Aorta (tissue), 5 donors: Measurements from ENCODE around the gene TMPO. TPM values are rescaled to one million over a fixed set of nuclear protein-coding genes. Genes with fewer than 3 reads are reported as not detected.

Experiments used
- ATAC-seq: fragments of 200-7000 bp; cut with Tn5 transposase; one replicate; pipeline ENCODE4 v1.9.1; 2022; ENCODE audit warnings: moderate library complexity; ENCODE audit not compliant: low FRiP score
- DNase-seq, 2 donors: peaks; one replicate each; pipeline ENCODE4 v3.0.0-alpha.2; 2020
- H3K27ac ChIP-seq, 2 donors: one replicate each; pipeline ENCODE4 v1.5.1; 2013; ENCODE audit warnings: low read length in 2 of 2, mild to moderate bottlenecking in 2 of 2, moderate library complexity in 2 of 2, control low read depth in 1 of 2, inconsistent platforms in 1 of 2, low read depth in 1 of 2
- H3K27me3 ChIP-seq, 2 donors: one replicate each; pipeline ENCODE4 v1.6.1; 2013; ENCODE audit warnings: control low read depth in 1 of 2, low read length in 1 of 2, mild to moderate bottlenecking in 1 of 2, moderate library complexity in 1 of 2; ENCODE audit not compliant: insufficient read depth in 2 of 2, control insufficient read depth in 1 of 2
- H3K36me3 ChIP-seq, 2 donors: one replicate each; pipeline ENCODE4 v1.6.1; 2013; ENCODE audit warnings: control low read depth in 1 of 2, low read length in 1 of 2, mild to moderate bottlenecking in 1 of 2; ENCODE audit not compliant: insufficient read depth in 2 of 2, control insufficient read depth in 1 of 2
- H3K4me1 ChIP-seq, 2 donors: one replicate each; pipeline ENCODE4 v1.6.1; 2013; ENCODE audit warnings: low read length in 2 of 2, control low read depth in 1 of 2, mild to moderate bottlenecking in 1 of 2, moderate library complexity in 1 of 2; ENCODE audit not compliant: insufficient read depth in 2 of 2, control insufficient read depth in 1 of 2
- H3K4me3 ChIP-seq, 2 donors: one replicate each; pipeline ENCODE4 v1.5.1; 2013; ENCODE audit warnings: low read length in 2 of 2, control low read depth in 1 of 2, mild to moderate bottlenecking in 1 of 2
- H3K9me3 ChIP-seq: one replicate; pipeline ENCODE4 v1.6.1; 2013; ENCODE audit warnings: mild to moderate bottlenecking, low read length; ENCODE audit not compliant: control insufficient read depth
- WGBS, 2 donors: extraction: QIAGEN DNeasy Blood & Tissue Kit; methylation state at CpG; one replicate each; pipeline ENCODE4 v1.1.7; 2013; 5-methylcytosine and 5-hydroxymethylcytosine counted together
- intact Hi-C, 2 donors: fragments of 100-400 bp; cut with DNase I; formaldehyde crosslinking; loops; one replicate each; pipeline versions ENCODE4 v1.14.2 to v1.15.0; 2022
- long read RNA-seq, 2 donors: library from polyadenylated mRNA; unstranded; transcript quantifications; one replicate each; pipeline ENCODE4 v2.0.0, GENCODE V29; 2020 to 2021
- polyA plus RNA-seq, 2 donors: library from polyadenylated mRNA; stranded (reverse); fragments of 200-250 nt; gene quantifications; one replicate each; pipeline ENCODE4 v1.2.3, GENCODE V29; 2013
- total RNA-seq, 2 donors: library from RNA; stranded (reverse); fragmentation: NEBNext Ultra II Directional; extraction: Animal tissue kit (Norgen Biotek cat#: 25700); gene quantifications; one replicate each; pipeline ENCODE4 v1.2.1, GENCODE V29; 2021
- donor health status: healthy with polysubstance abuse.
- donor health status: Bipolar disorder and iron deficiency.
- donor health status: DM: no; HTN: no; CAD: no.
- donor health status: DM: no; HTN: no; CAD: no.
- donor health status: DM: yes; HTN: yes; CAD: no.

Gene TMPO
- total RNA-seq, result 10 to 100 TPM; 32.5 to 48.3 TPM
- 10 to 100 TPM; 15.2 to 18.8 TPM for polyA plus RNA-seq
- long read RNA-seq, donor 1, full-length matches to known transcripts, result 8 of 12 reads
- long read RNA-seq, donor 1, partial matches to known transcripts, result 2 of 12 reads
- long read RNA-seq, donor 1, other reads (novel, unspliced or antisense), result 2 of 12 reads
- long read RNA-seq, donor 2, full-length matches to known transcripts, result 5 of 13 reads
- long read RNA-seq, donor 2, partial matches to known transcripts, result 1 of 13 reads
- long read RNA-seq, donor 2, other reads (novel, unspliced or antisense), result 7 of 13 reads

- intact Hi-C loops, result loop anchor here (1.0 to 5.0 kb wide), 4 partner anchors 12 to 93 kb away; no protein-coding TSS in a partner anchor
- H3K27me3 ChIP-seq, result no peaks in the 10 kb centered on the region
- H3K9me3 ChIP-seq, result no peaks in the 10 kb centered on the region
- peak within 1 kb of the TSS; percentile 36 to 91 for H3K27ac ChIP-seq
- H3K4me1 ChIP-seq, result peaks cover 0 to 2% of the 10 kb centered on the region in 2 donors
- peak within 1 kb of the TSS; percentile 83 to 85 for H3K4me3 ChIP-seq
- 0% methylated on average over 88 of the region's 88 CpGs for WGBS, 2 donors
- no peaks in the 10 kb centered on the region for H3K36me3 ChIP-seq
- DNase-seq (peak; percentile 93 to 97), ATAC-seq (peak; percentile 100)
Measured at GRCh38 chr12:98515287-98516110, at the start of gene TMPO. TSS of gene TMPO (plus strand) at chr12:98515590. CDS start at chr12:98515868, 278 bp downstream.

- no peaks in the 10 kb centered on the region for H3K9me3 ChIP-seq
- intact Hi-C loops, result no loop called here
- ATAC-seq (no peak), DNase-seq (no peak)
- H3K36me3 ChIP-seq, result no peaks in the 10 kb centered on the region
- H3K4me1 ChIP-seq, result no peaks in the 10 kb centered on the region
- H3K27me3 ChIP-seq, result no peaks in the 10 kb centered on the region
- no peak overlapping the region for H3K27ac ChIP-seq
- H3K4me3 ChIP-seq, result no peak overlapping the region
- WGBS, 2 donors, result 95 to 97% methylated on average over 2 of the region's 2 CpGs
Measured at GRCh38 chr12:98465950-98466602, 49.3 kb upstream of the TMPO start.

GRCh38 chr12:98466640-98467400 is 48.6 kb upstream of the TMPO start:
- Histone ChIP-seq H3K9me3 (no peaks in the 10 kb centered on the region), H3K27me3 (no peaks in the 10 kb centered on the region), H3K4me1 (no peaks in the 10 kb centered on the region), H3K4me3 (no peak overlapping the region), H3K27ac (no peak overlapping the region), H3K36me3 (no peaks in the 10 kb centered on the region)
- intact Hi-C loops, result no loop called here
- 85 to 94% methylated on average over 5 of the region's 5 CpGs for WGBS, 2 donors
- DNase-seq (no peak), ATAC-seq (no peak)

- WGBS, 2 donors, result 86 to 90% methylated on average over 2 of the region's 2 CpGs
Measured at GRCh38 chr12:98469109-98469508, 46.3 kb upstream of the TMPO start.

GRCh38 chr12:98470469-98471082 is 44.8 kb upstream of the TMPO start:
- Histone ChIP-seq H3K36me3 (no peaks in the 10 kb centered on the region), H3K27me3 (no peaks in the 10 kb centered on the region), H3K9me3 (no peaks in the 10 kb centered on the region), H3K4me3 (no peak overlapping the region), H3K27ac (no peak overlapping the region), H3K4me1 (peaks cover 0 to 2% of the 10 kb centered on the region in 2 donors)
- 94 to 95% methylated on average over 6 of the region's 6 CpGs for WGBS, 2 donors
- intact Hi-C loops, result no loop called here
- ATAC-seq (no peak), DNase-seq (no peak)

More at GRCh38 chr12:98469109-98469508, 46.3 kb upstream of the TMPO start:
- intact Hi-C loops, result no loop called here
- no peaks in the 10 kb centered on the region for H3K4me1 ChIP-seq
- no peak overlapping the region for H3K27ac ChIP-seq
- no peaks in the 10 kb centered on the region for H3K36me3 ChIP-seq
- no peaks in the 10 kb centered on the region for H3K27me3 ChIP-seq
- ATAC-seq (no peak), DNase-seq (no peak)
- H3K9me3 ChIP-seq, result no peaks in the 10 kb centered on the region
- no peak overlapping the region for H3K4me3 ChIP-seq

- no peaks in the 10 kb centered on the region for H3K36me3 ChIP-seq
- no peaks in the 10 kb centered on the region for H3K27me3 ChIP-seq
- WGBS, 2 donors, result 72 to 88% methylated on average over 3 of the region's 3 CpGs
- no peak overlapping the region for H3K4me3 ChIP-seq
- no peaks in the 10 kb centered on the region for H3K9me3 ChIP-seq
- no peak overlapping the region for H3K27ac ChIP-seq
- peaks cover 0 to 2% of the 10 kb centered on the region in 2 donors for H3K4me1 ChIP-seq
- intact Hi-C loops, result no loop called here
- no peak for ATAC-seq
- DNase-seq, result no peak
Measured at GRCh38 chr12:98471085-98471484, 44.3 kb upstream of the TMPO start.

GRCh38 chr12:98475565-98475908 is 39.9 kb upstream of the TMPO start:
- intact Hi-C loops, result no loop called here
- H3K27ac ChIP-seq, result peak overlapping the region in 1 of 2 donors; percentile 75
- ATAC-seq (no peak), DNase-seq (no peak)
- peaks cover 0 to 2% of the 10 kb centered on the region in 2 donors for H3K4me1 ChIP-seq
- no peaks in the 10 kb centered on the region for H3K36me3 ChIP-seq
- H3K9me3 ChIP-seq, result no peaks in the 10 kb centered on the region
- no peak overlapping the region for H3K4me3 ChIP-seq
- H3K27me3 ChIP-seq, result no peaks in the 10 kb centered on the region

- DNase-seq (no peak), ATAC-seq (no peak)
- intact Hi-C loops, result no loop called here
- H3K36me3 ChIP-seq, result no peaks in the 10 kb centered on the region
- 97 to 98% methylated on average over 5 of the region's 5 CpGs for WGBS, 2 donors
- no peak overlapping the region for H3K4me3 ChIP-seq
- no peaks in the 10 kb centered on the region for H3K27me3 ChIP-seq
- H3K9me3 ChIP-seq, result no peaks in the 10 kb centered on the region
- peaks cover 0 to 2% of the 10 kb centered on the region in 2 donors for H3K4me1 ChIP-seq
- H3K27ac ChIP-seq, result no peak overlapping the region
Measured at GRCh38 chr12:98478606-98479005, 36.8 kb upstream of the TMPO start.
